IMR-90 (cell line): Measurements from ENCODE around the gene PIK3IP1. TPM values are rescaled to one million over a fixed set of nuclear protein-coding genes. Genes with fewer than 3 reads are reported as not detected.

Source experiments
- ATAC-seq: fragments of 200-7000 bp; cut with Tn5 transposase; 2 replicates; pipeline ENCODE4 v1.9.1; 2020; ENCODE audit warnings: low read depth, mild to moderate bottlenecking, moderate library complexity
- BruUV-seq: library from RNA; stranded (reverse); fragments of 400-500 nt; replicated peaks from 2 replicates; lab custom pipeline; 2021; lab: Mats Ljungman, UMichigan
- CTCF ChIA-PET: fragments of 300-600 bp; formaldehyde crosslinking; extraction: SDS; loops from one replicate; lab custom pipeline; 2021; ENCODE audit warnings: antibody characterized with exemption; lab: Yijun Ruan, JAX
- POLR2A ChIA-PET: fragments of 300-600 bp; sonication (Branson Sonifier 250); formaldehyde crosslinking; loops from one replicate; lab custom pipeline; 2022; ENCODE audit warnings: antibody characterized with exemption; ENCODE audit not compliant: unreplicated experiment; lab: Charles Lee
- DNase-seq: peaks from one replicate; pipeline ENCODE4 v3.0.0; 2013
- H2AFZ ChIP-seq: replicated peaks from 2 replicates; pipeline ENCODE3; 2013; ENCODE audit warnings: low read length, mild to moderate bottlenecking; ENCODE audit not compliant: poor library complexity
- H2AK5ac ChIP-seq: 2 replicates; pipeline ENCODE4 v1.6.1; 2013; ENCODE audit warnings: low read depth, low read length, inconsistent platforms
- H2AK9ac ChIP-seq: replicated peaks from 2 replicates; pipeline ENCODE3; 2013; ENCODE audit warnings: mild to moderate bottlenecking, low read depth, low read length, moderate library complexity; ENCODE audit not compliant: poor library complexity
- H2BK120ac ChIP-seq: 2 replicates; pipeline ENCODE4 v1.6.1; 2013; ENCODE audit warnings: low read depth, low read length, inconsistent platforms
- H2BK15ac ChIP-seq: 3 replicates; pipeline ENCODE4 v1.6.1; 2013; ENCODE audit warnings: low read depth, low read length, inconsistent platforms
- H2BK20ac ChIP-seq: 2 replicates; pipeline ENCODE4 v1.6.1; 2013; ENCODE audit warnings: low read depth, mild to moderate bottlenecking, inconsistent platforms, low read length, moderate library complexity
- H2BK5ac ChIP-seq: 2 replicates; pipeline ENCODE4 v1.6.1; 2013; ENCODE audit warnings: mild to moderate bottlenecking, low read depth, low read length, inconsistent platforms; ENCODE audit not compliant: poor library complexity, severe bottlenecking
- H3K14ac ChIP-seq: replicated peaks from 2 replicates; pipeline ENCODE4 v1.6.1; 2013; ENCODE audit warnings: low read depth, low read length, inconsistent platforms
- H3K18ac ChIP-seq: 2 replicates; pipeline ENCODE4 v1.6.1; 2013; ENCODE audit warnings: low read depth, low read length, control low read depth
- H3K23ac ChIP-seq: 2 replicates; pipeline ENCODE4 v1.6.1; 2013; ENCODE audit warnings: low read depth, low read length, inconsistent platforms
- H3K27ac ChIP-seq: 2 replicates; pipeline ENCODE4 v1.5.1; 2013; ENCODE audit warnings: mild to moderate bottlenecking, control low read depth, low read length; ENCODE audit not compliant: insufficient read depth
- H3K27me3 ChIP-seq: 2 replicates; pipeline ENCODE4 v1.6.1; 2013; ENCODE audit warnings: low read length; ENCODE audit not compliant: control insufficient read depth, insufficient read depth
- H3K36me3 ChIP-seq: 2 replicates; pipeline ENCODE4 v1.6.1; 2013; ENCODE audit warnings: low read length, mixed read lengths; ENCODE audit not compliant: control insufficient read depth, insufficient read depth
- H3K4ac ChIP-seq: 2 replicates; pipeline ENCODE4 v1.6.1; 2013; ENCODE audit warnings: low read depth, low read length, inconsistent platforms
- H3K4me1 ChIP-seq: 2 replicates; pipeline ENCODE4 v1.6.1; 2013; ENCODE audit warnings: low read length, mixed read lengths; ENCODE audit not compliant: control insufficient read depth, insufficient read depth
- H3K4me2 ChIP-seq: 2 replicates; pipeline ENCODE4 v1.6.1; 2013; ENCODE audit warnings: low read depth, mild to moderate bottlenecking, control low read depth, low read length, moderate library complexity
- H3K4me3 ChIP-seq: 2 replicates; pipeline ENCODE4 v1.5.1; 2013; ENCODE audit warnings: low read depth, mild to moderate bottlenecking, control low read depth, low read length, moderate library complexity; ENCODE audit not compliant: insufficient read depth
- H3K56ac ChIP-seq: 2 replicates; pipeline ENCODE4 v1.6.1; 2013; ENCODE audit warnings: low read length, inconsistent platforms; ENCODE audit not compliant: insufficient read depth; ENCODE audit errors: extremely low read depth
- H3K79me1 ChIP-seq, 2 experiments: 2 replicates each; pipeline ENCODE4 v1.6.1; 2013; ENCODE audit warnings: low read length in 2 of 2, inconsistent platforms in 1 of 2, low read depth in 1 of 2
- H3K9ac ChIP-seq: 2 replicates; pipeline ENCODE4 v1.6.1; 2013; ENCODE audit warnings: low read depth, low read length, control low read depth
- H3K9me1 ChIP-seq: 2 replicates; pipeline ENCODE4 v1.6.1; 2013; ENCODE audit warnings: low read length, inconsistent platforms; ENCODE audit not compliant: insufficient read depth
- H3K9me3 ChIP-seq: 2 replicates; pipeline ENCODE4 v1.6.1; 2013; ENCODE audit warnings: low read length; ENCODE audit not compliant: control insufficient read depth, insufficient read depth
- H4K20me1 ChIP-seq: 2 replicates; pipeline ENCODE4 v1.6.1; 2013; ENCODE audit warnings: low read length, inconsistent platforms; ENCODE audit not compliant: insufficient read depth
- H4K5ac ChIP-seq: 2 replicates; pipeline ENCODE4 v1.6.1; 2013; ENCODE audit warnings: mild to moderate bottlenecking, low read depth, low read length, control low read depth
- H4K8ac ChIP-seq, 2 experiments: 2 replicates each; pipeline ENCODE4 v1.6.1; 2013; ENCODE audit warnings: low read depth in 2 of 2, low read length in 2 of 2, control low read depth in 1 of 2, inconsistent platforms in 1 of 2
- H4K91ac ChIP-seq: 2 replicates; pipeline ENCODE4 v1.6.1; 2013; ENCODE audit warnings: low read depth, low read length, inconsistent platforms; ENCODE audit not compliant: insufficient read depth
- BHLHE40 ChIP-seq: fragments of 150-350 bp; IDR thresholded peaks from 2 replicates; pipeline ENCODE4 v1.6.1; 2016; ENCODE audit warnings: mild to moderate bottlenecking, low read depth, low read length
- CHD1 ChIP-seq: IDR thresholded peaks from 2 replicates; pipeline ENCODE4 v1.6.1; 2012; ENCODE audit warnings: low read depth, low read length, improper control_type of control experiment
- FOS ChIP-seq: fragments of 150-350 bp; IDR thresholded peaks from 2 replicates; pipeline ENCODE4 v1.6.1; 2016; ENCODE audit warnings: low read depth, low read length
- MAFK ChIP-seq: IDR thresholded peaks from 2 replicates; pipeline ENCODE4 v1.6.1; 2012; ENCODE audit warnings: low read depth, low read length, improper control_type of control experiment
- MAZ ChIP-seq: IDR thresholded peaks from 2 replicates; pipeline ENCODE4 v1.6.1; 2012; ENCODE audit warnings: low read depth, mild to moderate bottlenecking, low read length, improper control_type of control experiment, moderate library complexity, borderline replicate concordance
- MXI1 ChIP-seq: IDR thresholded peaks from 2 replicates; pipeline ENCODE4 v1.6.1; 2012; ENCODE audit warnings: low read depth, mild to moderate bottlenecking, low read length, moderate library complexity, borderline replicate concordance
- NFE2L2 ChIP-seq: fragments of 150-350 bp; IDR thresholded peaks from 2 replicates; pipeline ENCODE4 v1.6.1; 2016; ENCODE audit warnings: low read depth, mild to moderate bottlenecking, low read length
- POLR2A ChIP-seq: IDR thresholded peaks from 2 replicates; pipeline ENCODE4 v1.6.1; 2012; ENCODE audit warnings: mild to moderate bottlenecking, low read depth, low read length
- RCOR1 ChIP-seq: IDR thresholded peaks from 2 replicates; pipeline ENCODE4 v1.6.1; 2012; ENCODE audit warnings: mild to moderate bottlenecking, low read length, improper control_type of control experiment; ENCODE audit not compliant: insufficient replicate concordance
- RFX5 ChIP-seq: IDR thresholded peaks from 2 replicates; pipeline ENCODE4 v1.8.0; 2012; ENCODE audit warnings: low read depth, mild to moderate bottlenecking, low read length, moderate library complexity
- WGBS, 2 experiments: methylation state at CpG; one replicate each; pipeline versions ENCODE4 v1.1.5 to v1.1.7; 2013; ENCODE audit warnings: missing lambda C conversion rate in 2 of 2; ENCODE audit not compliant: insufficient read length in 1 of 2; ENCODE audit errors: extremely low coverage in 2 of 2; 5-methylcytosine and 5-hydroxymethylcytosine counted together
- dilution Hi-C: fragments of 300-500 bp; cut with HindIII; formaldehyde crosslinking; loops from one replicate; pipeline ENCODE4 v1.14.3; 2018; ENCODE audit warnings: low sequenced_read_pairs; ENCODE audit not compliant: unreplicated experiment
- in situ Hi-C: fragments of 300-500 bp; cut with MboI; formaldehyde crosslinking; loops from 3 replicates; pipeline ENCODE4 v1.14.3; 2019; ENCODE audit warnings: low sequenced_read_pairs, inconsistent platforms, mixed read lengths
- intact Hi-C: fragments of 100-400 bp; cut with micrococcal nuclease; formaldehyde crosslinking; loops from 2 replicates; pipeline ENCODE4 v1.10.0; 2022
- polyA plus RNA-seq, 3 experiments: library from polyadenylated mRNA; depleted of rRNA; stranded (reverse); fragments of >200 nt; gene quantifications; 2 replicates each; pipeline ENCODE4 v1.2.3, GENCODE V29; 2012; ENCODE audit warnings: low replicate concordance in 1 of 3
- total RNA-seq: library from RNA; depleted of rRNA; stranded (reverse); fragments of >200 nt; gene quantifications from 2 replicates; pipeline ENCODE4 v1.2.3, GENCODE V29; 2012
- TF ChIP-seq, protein P1 (sequence below): conservative IDR thresholded peaks from 2 replicates; pipeline ENCODE4 v1.5.1; 2012; ENCODE audit warnings: mild to moderate bottlenecking, low read depth, low read length, improper control_type of control experiment
- TF ChIP-seq, protein P2 (sequence below): fragments of 150-350 bp; IDR thresholded peaks from 2 replicates; pipeline ENCODE4 v1.6.1; 2017; ENCODE audit warnings: mild to moderate bottlenecking, antibody characterized with exemption, low read length, low read depth
- TF ChIP-seq, protein P3 (sequence below): fragments of 150-350 bp; IDR thresholded peaks from 2 replicates; pipeline ENCODE4 v1.6.1; 2016; ENCODE audit warnings: low read depth, mild to moderate bottlenecking, low read length, moderate library complexity, borderline replicate concordance

Gene PIK3IP1
- total and polyA plus RNA-seq, 2 of the 4 experiments (the other 2 are of a cell fraction): 12.9 to 17.6 TPM

DNA sequence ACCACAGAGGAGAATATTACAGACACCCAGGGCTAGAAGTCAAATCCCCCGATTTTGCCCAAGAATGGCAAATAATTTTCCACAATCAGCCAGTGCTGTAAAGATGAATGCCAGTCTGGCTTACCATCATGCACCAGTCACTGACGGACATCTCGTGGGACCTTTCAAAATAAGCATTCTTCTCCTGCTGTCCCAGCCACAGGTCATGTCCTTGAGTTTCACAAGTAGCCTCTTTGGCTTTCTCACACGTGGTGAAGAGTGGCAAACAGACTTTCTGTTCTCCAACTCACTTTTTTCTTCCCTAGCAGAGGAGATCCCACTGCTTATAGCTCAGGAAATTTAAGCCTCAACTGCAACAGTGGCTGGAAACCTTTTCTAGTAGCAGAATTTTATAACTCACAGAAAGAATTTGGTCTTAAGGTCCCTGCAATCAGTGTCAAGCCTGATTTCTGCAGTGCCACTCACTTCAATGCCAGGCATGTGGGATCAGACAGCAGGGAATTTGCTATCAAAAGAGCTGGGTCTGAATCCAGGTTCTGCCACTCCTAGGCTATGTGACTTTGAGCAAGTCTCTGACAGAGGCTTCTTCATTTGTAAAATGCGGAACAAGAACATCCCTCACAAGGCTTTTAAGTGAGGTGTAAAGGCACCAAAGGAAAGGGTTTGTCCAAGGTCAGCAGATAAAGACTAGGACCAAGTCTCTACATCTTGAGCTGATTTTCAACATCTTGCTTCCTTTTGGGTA is 3.6 kb downstream of the PIK3IP1 start:
- H3K27ac ChIP-seq: no peak overlapping the region
- no peak overlapping the region for H2AK9ac ChIP-seq
- no peak overlapping the region for H3K4me2 ChIP-seq
- H3K79me1 ChIP-seq: peaks cover 16 to 33% of the 10 kb centered on the region in 2 experiments
- no peaks in the 10 kb centered on the region for H3K9me3 ChIP-seq
- no peaks in the 10 kb centered on the region for H4K20me1 ChIP-seq
- DNase-seq: no peak
- H3K9me1 ChIP-seq: 0 out of 2 replicates have a peak, but pooled peaks cover 7% of the 10 kb centered on the region
- H2AK5ac ChIP-seq: peak overlapping the region; percentile 83; the same call in 1 of the 2 replicates
- TF ChIP-seq, protein P1, sequence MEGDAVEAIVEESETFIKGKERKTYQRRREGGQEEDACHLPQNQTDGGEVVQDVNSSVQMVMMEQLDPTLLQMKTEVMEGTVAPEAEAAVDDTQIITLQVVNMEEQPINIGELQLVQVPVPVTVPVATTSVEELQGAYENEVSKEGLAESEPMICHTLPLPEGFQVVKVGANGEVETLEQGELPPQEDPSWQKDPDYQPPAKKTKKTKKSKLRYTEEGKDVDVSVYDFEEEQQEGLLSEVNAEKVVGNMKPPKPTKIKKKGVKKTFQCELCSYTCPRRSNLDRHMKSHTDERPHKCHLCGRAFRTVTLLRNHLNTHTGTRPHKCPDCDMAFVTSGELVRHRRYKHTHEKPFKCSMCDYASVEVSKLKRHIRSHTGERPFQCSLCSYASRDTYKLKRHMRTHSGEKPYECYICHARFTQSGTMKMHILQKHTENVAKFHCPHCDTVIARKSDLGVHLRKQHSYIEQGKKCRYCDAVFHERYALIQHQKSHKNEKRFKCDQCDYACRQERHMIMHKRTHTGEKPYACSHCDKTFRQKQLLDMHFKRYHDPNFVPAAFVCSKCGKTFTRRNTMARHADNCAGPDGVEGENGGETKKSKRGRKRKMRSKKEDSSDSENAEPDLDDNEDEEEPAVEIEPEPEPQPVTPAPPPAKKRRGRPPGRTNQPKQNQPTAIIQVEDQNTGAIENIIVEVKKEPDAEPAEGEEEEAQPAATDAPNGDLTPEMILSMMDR: no peak
- no peak for TF ChIP-seq FOS
- no peak for TF ChIP-seq MAZ
- no peak for TF ChIP-seq NFE2L2
- no peak for TF ChIP-seq POLR2A
- TF ChIP-seq CHD1: no peak
- TF ChIP-seq RFX5: no peak
- TF ChIP-seq, protein P2, sequence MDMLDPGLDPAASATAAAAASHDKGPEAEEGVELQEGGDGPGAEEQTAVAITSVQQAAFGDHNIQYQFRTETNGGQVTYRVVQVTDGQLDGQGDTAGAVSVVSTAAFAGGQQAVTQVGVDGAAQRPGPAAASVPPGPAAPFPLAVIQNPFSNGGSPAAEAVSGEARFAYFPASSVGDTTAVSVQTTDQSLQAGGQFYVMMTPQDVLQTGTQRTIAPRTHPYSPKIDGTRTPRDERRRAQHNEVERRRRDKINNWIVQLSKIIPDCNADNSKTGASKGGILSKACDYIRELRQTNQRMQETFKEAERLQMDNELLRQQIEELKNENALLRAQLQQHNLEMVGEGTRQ: no peak
- TF ChIP-seq MXI1: no peak
- no peak for TF ChIP-seq RCOR1
- TF ChIP-seq MAFK: no peak
- no peak for TF ChIP-seq BHLHE40
- TF ChIP-seq, protein P3, sequence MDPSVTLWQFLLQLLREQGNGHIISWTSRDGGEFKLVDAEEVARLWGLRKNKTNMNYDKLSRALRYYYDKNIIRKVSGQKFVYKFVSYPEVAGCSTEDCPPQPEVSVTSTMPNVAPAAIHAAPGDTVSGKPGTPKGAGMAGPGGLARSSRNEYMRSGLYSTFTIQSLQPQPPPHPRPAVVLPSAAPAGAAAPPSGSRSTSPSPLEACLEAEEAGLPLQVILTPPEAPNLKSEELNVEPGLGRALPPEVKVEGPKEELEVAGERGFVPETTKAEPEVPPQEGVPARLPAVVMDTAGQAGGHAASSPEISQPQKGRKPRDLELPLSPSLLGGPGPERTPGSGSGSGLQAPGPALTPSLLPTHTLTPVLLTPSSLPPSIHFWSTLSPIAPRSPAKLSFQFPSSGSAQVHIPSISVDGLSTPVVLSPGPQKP: no peak
- H3K56ac ChIP-seq: no peak overlapping the region
- no peak overlapping the region for H3K23ac ChIP-seq
- peaks cover 31% of the 10 kb centered on the region for H3K36me3 ChIP-seq
- no peak overlapping the region for H3K14ac ChIP-seq
- intact Hi-C loops: no loop called here
- 88% methylated on average over 2 of the region's 5 CpGs; no CpG with 5 or more reads in 1 of the 2 experiments for WGBS, 2 experiments
- dilution Hi-C loops: no loop called here
- H4K5ac ChIP-seq: no peak overlapping the region
- no peak overlapping the region for H4K8ac ChIP-seq
- H2BK120ac ChIP-seq: no peak overlapping the region
- ChIA-PET POLR2A (no interaction called here), CTCF (interaction anchor here (1.0 to 1.5 kb wide), 2 partner anchors 16 to 71 kb away, joined by 3 to 4 read pairs; no protein-coding TSS in a partner anchor)
- peaks cover 3% of the 10 kb centered on the region; the same call in 1 of the 2 replicates for H3K4me1 ChIP-seq
- no peak overlapping the region for H3K18ac ChIP-seq
- H2BK5ac ChIP-seq: no peak overlapping the region
- no peak overlapping the region for H2BK15ac ChIP-seq
- no peak overlapping the region for H3K4me3 ChIP-seq
- H2AFZ ChIP-seq: no peak overlapping the region
- H4K91ac ChIP-seq: no peak overlapping the region
- H3K4ac ChIP-seq: no peak overlapping the region
- no TSS peak for BruUV-seq
- ATAC-seq: no peak
- H2BK20ac ChIP-seq: no peak overlapping the region
- in situ Hi-C loops: loop anchor here (10.0 kb wide), 1 partner anchor 56 kb away; the partner anchor contains the start of gene PATZ1
- H3K9ac ChIP-seq: no peak overlapping the region
- H3K27me3 ChIP-seq: no peaks in the 10 kb centered on the region
